GM12878 (cell line): ENCODE results near the gene KCNIP2. TPM values are rescaled to one million over a fixed set of nuclear protein-coding genes. Genes with fewer than 3 reads are reported as not detected.
A peak's percentile ranks its signal among the peaks of the same experiment; 100 is the strongest.

Experiments used
- CHD4 ChIP-seq: fragments of 200-600 bp; sonication (generic); IDR thresholded peaks from 2 replicates; pipeline ENCODE4 v1.6.1; 2016; ENCODE audit warnings: mild to moderate bottlenecking
- ESRRA ChIP-seq: IDR thresholded peaks from 2 replicates; pipeline ENCODE4 v1.6.1; 2012; ENCODE audit warnings: mild to moderate bottlenecking, low read length, improper control_type of control experiment
- KAT2A ChIP-seq: conservative IDR thresholded peaks from 2 replicates; pipeline ENCODE4 v1.6.1; 2011; ENCODE audit warnings: low read depth, low read length; ENCODE audit not compliant: control insufficient read depth
- NR2C1 ChIP-seq: fragments of 450-650 bp; IDR thresholded peaks from 2 replicates; pipeline ENCODE4 v1.6.1; 2017; ENCODE audit warnings: antibody characterized with exemption, mild to moderate bottlenecking, moderate library complexity
- NR2C2 ChIP-seq: IDR thresholded peaks from 2 replicates; pipeline ENCODE4 v1.6.1; 2011; ENCODE audit warnings: borderline replicate concordance, low read depth; ENCODE audit not compliant: control insufficient read depth, insufficient read length
- PBX3 ChIP-seq: IDR thresholded peaks from 2 replicates; pipeline ENCODE4 v1.6.1; 2011; ENCODE audit warnings: mild to moderate bottlenecking, low read depth, low read length, moderate library complexity; ENCODE audit not compliant: insufficient replicate concordance
- POLR2AphosphoS5 ChIP-seq: IDR thresholded peaks from 2 replicates; pipeline ENCODE4 v1.6.1; 2011; ENCODE audit warnings: mild to moderate bottlenecking, low read length, inconsistent platforms
- SKIL ChIP-seq: fragments of 450-650 bp; IDR thresholded peaks from 2 replicates; pipeline ENCODE4 v1.6.1; 2017; ENCODE audit warnings: mild to moderate bottlenecking, low read depth, inconsistent platforms; ENCODE audit not compliant: poor library complexity, severe bottlenecking
- SMAD1 ChIP-seq: fragments of 450-650 bp; IDR thresholded peaks from 2 replicates; pipeline ENCODE4 v1.6.1; 2018; ENCODE audit warnings: mild to moderate bottlenecking, low read depth; ENCODE audit not compliant: partially characterized antibody
- SREBF2 ChIP-seq: IDR thresholded peaks from 2 replicates; pipeline ENCODE4 v1.6.1; 2012; ENCODE audit warnings: mild to moderate bottlenecking, low read length
- SUPT20H ChIP-seq: IDR thresholded peaks from 2 replicates; pipeline ENCODE4 v1.6.1; 2011; ENCODE audit warnings: low read depth, mild to moderate bottlenecking, low read length, moderate library complexity, borderline replicate concordance; ENCODE audit not compliant: control insufficient read depth
- TAF1 ChIP-seq: IDR thresholded peaks from 2 replicates; pipeline ENCODE4 v1.6.1; 2011; ENCODE audit warnings: mild to moderate bottlenecking, low read depth, low read length, borderline replicate concordance
- TCF12 ChIP-seq: IDR thresholded peaks from 2 replicates; pipeline ENCODE4 v1.6.1; 2011; ENCODE audit warnings: low read depth, mild to moderate bottlenecking, low read length
- YY1 ChIP-seq: IDR thresholded peaks from 2 replicates; pipeline ENCODE4 v1.6.1; 2011; ENCODE audit warnings: low read depth, mild to moderate bottlenecking, low read length
- ZBTB11 ChIP-seq: fragments of 450-650 bp; formaldehyde crosslinking; IDR thresholded peaks from 2 replicates; pipeline ENCODE4 v1.5.0; 2022; ENCODE audit warnings: mild to moderate bottlenecking, missing genetic modification characterization
- ZNF217 ChIP-seq: fragments of 450-650 bp; IDR thresholded peaks from 2 replicates; pipeline ENCODE4 v1.6.1; 2017; ENCODE audit warnings: antibody characterized with exemption, mild to moderate bottlenecking
- ZNF622 ChIP-seq: fragments of 450-650 bp; IDR thresholded peaks from 2 replicates; pipeline ENCODE4 v1.6.1; 2017; ENCODE audit warnings: mild to moderate bottlenecking, inconsistent platforms
- polyA plus RNA-seq, 11 experiments: library from polyadenylated mRNA; depleted of rRNA in 4 of 11; unstranded in 6 of 11; stranded (reverse) in 5 of 11; fragments of >200 nt; fragmentation: Nextera tagmentation in 4 of 11; fragmentation: Illumina TruSeq in 1 of 11; extraction: Ambion mirVana in 4 of 11; extraction: Trizol in 1 of 11; gene quantifications; 1 replicate in 1 of 11; 2 replicates in 10 of 11; pipeline versions ENCODE4 v1.2.1 to v1.2.3, GENCODE V29; 2011 to 2016; ENCODE audit warnings: inconsistent platforms in 2 of 11, missing spikeins in 2 of 11, low read depth in 1 of 11
- total RNA-seq, 4 experiments: library from RNA; depleted of rRNA in 3 of 4; stranded (reverse); fragments of >200 nt in 3 of 4; fragmentation: Illumina TruSeq in 1 of 4; extraction: Trizol in 1 of 4; gene quantifications; 2 replicates each; pipeline versions ENCODE4 v1.2.1 to v1.2.3, GENCODE V29; 2013 to 2021
- TF ChIP-seq, protein P1 (sequence below): IDR thresholded peaks from 2 replicates; pipeline ENCODE4 v1.6.1; 2011; ENCODE audit warnings: low read depth, mild to moderate bottlenecking, low read length, moderate library complexity, borderline replicate concordance; ENCODE audit errors: extremely low read depth
- TF ChIP-seq, protein P2 (sequence below): fragments of 450-650 bp; IDR thresholded peaks from 2 replicates; pipeline ENCODE4 v1.6.1; 2017; ENCODE audit warnings: borderline replicate concordance

KCNIP2 gene
- total and polyA plus RNA-seq, 10 of the 15 experiments (the other 5 are each of a cell fraction or from before 2014, with no cell fraction given): 0.46 to 4.3 (median 1.7) TPM

- no peak for TF ChIP-seq ZBTB11 (CRISPR knock-in tag)
- no peak for TF ChIP-seq SMAD1
- TF ChIP-seq, protein P1, sequence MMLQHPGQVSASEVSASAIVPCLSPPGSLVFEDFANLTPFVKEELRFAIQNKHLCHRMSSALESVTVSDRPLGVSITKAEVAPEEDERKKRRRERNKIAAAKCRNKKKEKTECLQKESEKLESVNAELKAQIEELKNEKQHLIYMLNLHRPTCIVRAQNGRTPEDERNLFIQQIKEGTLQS: no peak
- TF ChIP-seq TAF1: peak; percentile 73; the same call in 1 of the 2 replicates
- TF ChIP-seq ESRRA: no peak
- TF ChIP-seq ZNF217: no peak
- no peak for TF ChIP-seq SREBF2
- peak; percentile 98 for TF ChIP-seq YY1
- TF ChIP-seq, protein P2, sequence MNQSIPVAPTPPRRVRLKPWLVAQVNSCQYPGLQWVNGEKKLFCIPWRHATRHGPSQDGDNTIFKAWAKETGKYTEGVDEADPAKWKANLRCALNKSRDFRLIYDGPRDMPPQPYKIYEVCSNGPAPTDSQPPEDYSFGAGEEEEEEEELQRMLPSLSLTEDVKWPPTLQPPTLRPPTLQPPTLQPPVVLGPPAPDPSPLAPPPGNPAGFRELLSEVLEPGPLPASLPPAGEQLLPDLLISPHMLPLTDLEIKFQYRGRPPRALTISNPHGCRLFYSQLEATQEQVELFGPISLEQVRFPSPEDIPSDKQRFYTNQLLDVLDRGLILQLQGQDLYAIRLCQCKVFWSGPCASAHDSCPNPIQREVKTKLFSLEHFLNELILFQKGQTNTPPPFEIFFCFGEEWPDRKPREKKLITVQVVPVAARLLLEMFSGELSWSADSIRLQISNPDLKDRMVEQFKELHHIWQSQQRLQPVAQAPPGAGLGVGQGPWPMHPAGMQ: no peak
- TF ChIP-seq SKIL: peak; percentile 37
- no peak for TF ChIP-seq CHD4
- no peak for TF ChIP-seq SUPT20H
- TF ChIP-seq NR2C1: no peak
- TF ChIP-seq POLR2AphosphoS5: peak; percentile 48; the same call in 1 of the 2 replicates
- TF ChIP-seq TCF12: no peak
- TF ChIP-seq ZNF622: no peak
- no peak for TF ChIP-seq NR2C2
- TF ChIP-seq PBX3: no peak
- no peak for TF ChIP-seq KAT2A
Measured at GRCh38 chr10:101782811-101783735, 60.5 kb downstream of the KCNIP2 start, which contains the start of gene NPM3 (continued).
